A172 (cell line): Measurements from ENCODE around the gene SLC25A12. TPM values are rescaled to one million over a fixed set of nuclear protein-coding genes. Genes with fewer than 3 reads are reported as not detected.

ENCODE experiments used
- total RNA-seq: library from RNA; depleted of rRNA; stranded (reverse); fragments of >200 nt; shearing (Covaris generic); gene quantifications from 2 replicates; pipeline ENCODE4 v1.2.3, GENCODE V29; 2014; rRNA removed

The SLC25A12 gene
- total RNA-seq, 1 experiment from 2014 or later: 26.3 TPM

Other genes starting within 250 kb of the SLC25A12 start
- gene DYNC1I2, start 206.8 kb downstream of the SLC25A12 start, total RNA-seq: 154 and 181 TPM in 2 replicates
- gene HAT1, start 28.2 kb upstream of the SLC25A12 start, total RNA-seq: 136 and 197 TPM in 2 replicates
- gene METAP1D, start 105.7 kb upstream of the SLC25A12 start, total RNA-seq: 7.6 and 10.2 TPM in 2 replicates
- gene DLX1, start 191.3 kb upstream of the SLC25A12 start, total RNA-seq: 3.9 and 5.3 TPM in 2 replicates
- gene DLX2, start 208.7 kb upstream of the SLC25A12 start, total RNA-seq: 0.64 and 0.81 TPM in 2 replicates